ENCODE data around the gene ZRANB1.
A peak's percentile ranks its signal among the peaks of the same experiment; 100 is the strongest.

ZRANB1 gene

DNA sequence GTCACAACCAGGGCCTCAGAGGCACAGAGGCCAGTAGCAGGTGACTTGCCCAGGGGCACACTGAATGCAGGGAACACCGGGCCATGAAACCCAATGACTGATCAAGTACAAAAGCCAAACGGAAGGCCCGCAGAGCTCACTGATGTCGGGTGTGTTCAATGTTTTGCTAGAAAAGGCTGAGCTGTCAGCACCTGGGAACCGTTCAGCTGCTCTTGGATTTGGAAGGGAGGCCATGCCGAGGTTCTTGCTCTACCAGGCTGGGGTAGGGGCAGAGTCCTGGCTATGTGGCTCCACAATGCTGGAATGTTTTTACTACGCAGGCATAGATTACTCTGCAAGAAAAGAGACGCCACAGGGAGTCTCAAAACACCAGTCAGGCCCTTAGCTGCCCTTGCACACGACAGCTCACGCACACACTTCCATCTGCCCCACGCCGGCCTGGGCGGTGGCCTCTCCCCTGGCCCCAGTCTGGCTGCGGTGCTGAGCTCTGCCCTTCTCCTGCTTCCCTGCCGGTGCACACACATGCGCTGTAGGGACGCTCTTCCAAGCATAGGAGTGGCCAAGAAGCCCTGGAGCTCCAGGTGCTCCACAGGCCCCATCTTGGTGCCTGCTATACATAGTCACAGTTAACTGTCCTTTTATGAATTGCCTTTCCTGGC lies 79.9 kb downstream of the ZRANB1 start:
- no peak for TF ChIP-seq PKNOX1 (IDR thresholded peaks at IDR 0.05)
- TF ChIP-seq BHLHE40 (IDR thresholded peaks at IDR 0.05; ENCODE audit: borderline replicate concordance), result no peak
- TF ChIP-seq FOXA1 (IDR thresholded peaks at IDR 0.05), result no peak
- TF ChIP-seq TARDBP (IDR thresholded peaks at IDR 0.05), result no peak
- TF ChIP-seq SP1 (IDR thresholded peaks at IDR 0.05), result no peak
- TF ChIP-seq SUZ12 (IDR thresholded peaks at IDR 0.05), result no peak
- no peak for TF ChIP-seq NFRKB (IDR thresholded peaks at IDR 0.05)
- no peak for TF ChIP-seq ARNT (IDR thresholded peaks at IDR 0.05)
- no peak for TF ChIP-seq FOXK2 (IDR thresholded peaks at IDR 0.05)
- TF ChIP-seq ZNF384 (IDR thresholded peaks at IDR 0.05), result no peak
- TF ChIP-seq LEF1 (IDR thresholded peaks at IDR 0.05; ENCODE audit: borderline replicate concordance), result no peak
- no peak for TF ChIP-seq L3MBTL2 (conservative IDR thresholded peaks at IDR 0.05)
- TF ChIP-seq CTBP1 (IDR thresholded peaks at IDR 0.05; ENCODE audit: borderline replicate concordance), result no peak
- TF ChIP-seq HDGF (IDR thresholded peaks at IDR 0.05; ENCODE audit: borderline replicate concordance), result no peak
- no peak for TF ChIP-seq ELF4 (IDR thresholded peaks at IDR 0.05)
- TF ChIP-seq FOXM1 (IDR thresholded peaks at IDR 0.05; ENCODE audit: borderline replicate concordance), result no peak
- ChIA-PET CTCF (no interaction called here), POLR2A (no interaction called here)
- DNase-seq (ENCODE audit: extremely low spot score), result no peak

- POLR2A ChIA-PET, result no interaction called here
- CTCF ChIA-PET, result no interaction called here
- DNase-seq (ENCODE audit: extremely low spot score), result no peak
- TF ChIP-seq PKNOX1 (IDR thresholded peaks at IDR 0.05), result no peak
- no peak for TF ChIP-seq FOXA1 (IDR thresholded peaks at IDR 0.05)
- TF ChIP-seq BHLHE40 (IDR thresholded peaks at IDR 0.05; ENCODE audit: borderline replicate concordance), result no peak
- TF ChIP-seq NFRKB (IDR thresholded peaks at IDR 0.05), result no peak
- TF ChIP-seq SUZ12 (IDR thresholded peaks at IDR 0.05), result no peak
- no peak for TF ChIP-seq HDGF (IDR thresholded peaks at IDR 0.05; ENCODE audit: borderline replicate concordance)
- TF ChIP-seq FOXM1 (IDR thresholded peaks at IDR 0.05; ENCODE audit: borderline replicate concordance), result no peak
- no peak for TF ChIP-seq CTBP1 (IDR thresholded peaks at IDR 0.05; ENCODE audit: borderline replicate concordance)
- TF ChIP-seq L3MBTL2 (conservative IDR thresholded peaks at IDR 0.05), result no peak
- no peak for TF ChIP-seq LEF1 (IDR thresholded peaks at IDR 0.05; ENCODE audit: borderline replicate concordance)
- TF ChIP-seq FOXK2 (IDR thresholded peaks at IDR 0.05), result no peak
- TF ChIP-seq ELF4 (IDR thresholded peaks at IDR 0.05), result no peak
- no peak for TF ChIP-seq ARNT (IDR thresholded peaks at IDR 0.05)
- TF ChIP-seq TARDBP (IDR thresholded peaks at IDR 0.05), result no peak
- no peak for TF ChIP-seq SP1 (IDR thresholded peaks at IDR 0.05)
- TF ChIP-seq ZNF384 (IDR thresholded peaks at IDR 0.05), result no peak
Observed at GRCh38 chr10:125022671-125023070, 80.7 kb downstream of the ZRANB1 start.

DNA sequence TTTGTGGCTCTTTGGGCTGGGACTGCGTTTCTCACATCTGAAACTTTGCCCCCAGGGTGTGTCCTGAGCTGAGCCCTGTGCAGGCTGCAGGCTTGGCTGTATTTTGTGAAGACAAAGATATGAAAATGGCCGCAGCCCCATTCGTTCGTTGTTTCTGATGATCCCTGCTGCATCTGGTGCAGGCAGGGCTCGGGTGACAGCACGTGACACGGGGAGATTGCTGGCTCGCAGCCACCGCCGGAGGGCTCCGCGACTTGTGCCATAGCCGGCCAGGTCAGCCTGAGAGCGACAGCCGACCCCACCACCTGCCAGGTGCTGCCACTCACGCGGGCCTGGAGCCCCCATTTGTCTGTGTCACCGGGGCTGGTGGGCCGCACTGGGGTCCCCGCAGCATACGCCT lies 81.3 kb downstream of the ZRANB1 start:
- CTCF ChIA-PET, result no interaction called here
- peak; percentile 39 for TF ChIP-seq PKNOX1 (IDR thresholded peaks at IDR 0.05)
- TF ChIP-seq FOXK2 (IDR thresholded peaks at IDR 0.05), result no peak
- TF ChIP-seq L3MBTL2 (conservative IDR thresholded peaks at IDR 0.05), result no peak; the same call in 1 of the 2 replicates
- no peak for TF ChIP-seq FOXM1 (IDR thresholded peaks at IDR 0.05; ENCODE audit: borderline replicate concordance)
- no peak for TF ChIP-seq SUZ12 (IDR thresholded peaks at IDR 0.05)
- POLR2A ChIA-PET, result no interaction called here
- DNase-seq (ENCODE audit: extremely low spot score), result peak; percentile 84

DNA sequence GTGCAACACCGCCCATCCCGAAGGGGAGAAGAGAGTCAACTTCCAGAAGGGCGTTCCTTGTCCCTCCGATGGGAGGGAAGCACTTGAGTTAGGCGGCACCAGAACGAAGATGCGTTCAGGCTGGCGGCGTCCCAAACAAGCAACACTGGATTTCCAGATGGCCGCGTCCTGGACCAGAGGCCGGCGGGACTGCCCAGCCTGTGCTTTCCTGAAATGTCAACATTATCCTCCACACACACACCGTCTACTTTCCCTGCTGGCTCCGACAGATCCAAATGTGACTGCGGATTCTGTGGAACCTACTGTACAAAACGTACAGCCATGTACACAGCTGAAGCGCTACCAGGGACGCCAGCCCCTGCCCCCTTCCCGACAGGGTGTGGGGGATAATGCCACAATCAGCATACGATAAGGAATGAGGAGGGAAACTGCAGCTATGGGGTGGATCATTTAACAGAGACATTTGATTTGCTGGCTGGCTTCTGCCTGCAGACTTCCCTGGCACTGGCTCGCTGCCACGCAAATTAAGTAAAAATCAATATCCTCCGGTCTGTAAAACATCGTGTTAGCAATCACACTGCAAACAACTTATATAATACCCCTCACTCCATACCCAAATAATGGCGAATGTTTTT lies 82.1 kb downstream of the ZRANB1 start:
- ChIA-PET CTCF (no interaction called here), POLR2A (interaction anchor here (1.0 kb wide), 1 partner anchor 12 kb away, joined by 3 read pairs; no protein-coding TSS in a partner anchor)
- DNase-seq (ENCODE audit: extremely low spot score), result peak; percentile 50
- TF ChIP-seq ELF4 (IDR thresholded peaks at IDR 0.05) (no peak), ZNF384 (IDR thresholded peaks at IDR 0.05) (no peak), ARNT (IDR thresholded peaks at IDR 0.05) (no peak), BHLHE40 (IDR thresholded peaks at IDR 0.05; ENCODE audit: borderline replicate concordance) (no peak)

DNA sequence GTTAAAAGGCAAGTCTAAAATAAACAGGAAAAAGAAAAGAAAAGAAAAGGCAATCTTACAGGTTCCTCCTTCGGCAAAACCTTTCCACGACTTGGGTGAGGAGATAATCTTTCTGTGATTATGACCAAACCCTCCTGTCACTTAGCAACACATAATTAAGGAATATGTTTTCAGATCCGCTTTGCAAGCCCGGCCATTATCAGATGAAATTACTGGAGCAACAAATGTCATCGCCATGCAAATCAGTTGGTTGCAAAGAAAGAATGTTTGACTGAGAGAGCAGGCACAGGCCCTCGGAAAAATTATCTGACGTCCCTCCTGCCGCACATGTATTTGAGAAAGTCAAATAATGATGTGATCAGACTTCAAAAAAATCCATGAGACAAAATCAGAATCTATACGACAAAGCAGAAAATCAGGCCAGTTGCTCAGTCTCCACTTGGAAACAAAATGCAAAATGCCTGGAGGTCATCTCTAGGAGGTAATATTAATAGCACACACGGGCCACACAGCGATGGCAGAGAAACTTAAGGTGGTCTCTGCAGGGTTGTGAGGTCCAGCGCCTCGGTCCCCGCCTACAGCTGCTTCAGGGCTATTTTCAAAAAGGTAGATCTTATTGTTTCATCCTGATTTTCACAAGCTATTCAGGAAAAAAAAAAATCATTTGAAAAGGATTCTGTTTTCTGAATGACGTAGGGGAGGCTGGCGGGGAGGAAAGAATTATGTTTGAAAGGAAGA lies 82.7 kb downstream of the ZRANB1 start:
- no peak for DNase-seq (ENCODE audit: extremely low spot score)
- POLR2A ChIA-PET, result interaction anchor here (1.0 kb wide), 1 partner anchor 11 kb away, joined by 3 read pairs; no protein-coding TSS in a partner anchor
- CTCF ChIA-PET, result no interaction called here
- TF ChIP-seq ZNF384 (IDR thresholded peaks at IDR 0.05) (no peak), L3MBTL2 (conservative IDR thresholded peaks at IDR 0.05) (no peak), SUZ12 (IDR thresholded peaks at IDR 0.05) (no peak), ARNT (IDR thresholded peaks at IDR 0.05) (no peak), ELF4 (IDR thresholded peaks at IDR 0.05) (no peak), NFRKB (IDR thresholded peaks at IDR 0.05) (no peak), SP1 (IDR thresholded peaks at IDR 0.05) (no peak), HDGF (IDR thresholded peaks at IDR 0.05; ENCODE audit: borderline replicate concordance) (no peak), FOXA1 (IDR thresholded peaks at IDR 0.05) (no peak), CTBP1 (IDR thresholded peaks at IDR 0.05; ENCODE audit: borderline replicate concordance) (no peak), TARDBP (IDR thresholded peaks at IDR 0.05) (no peak), BHLHE40 (IDR thresholded peaks at IDR 0.05; ENCODE audit: borderline replicate concordance) (no peak), PKNOX1 (IDR thresholded peaks at IDR 0.05) (no peak), LEF1 (IDR thresholded peaks at IDR 0.05; ENCODE audit: borderline replicate concordance) (no peak), FOXK2 (IDR thresholded peaks at IDR 0.05) (no peak), FOXM1 (IDR thresholded peaks at IDR 0.05; ENCODE audit: borderline replicate concordance) (no peak)
